Common myeloid progenitor, CD34-positive (primary cell): ENCODE data around the gene SNAP29.

ENCODE experiments used
- CTCF ChIA-PET: fragments of 350-600 bp; sonication (Branson Sonifier 250); formaldehyde crosslinking; loops from one replicate; lab custom pipeline; 2021; ENCODE audit warnings: antibody characterized with exemption; lab: Charles Lee
- POLR2A ChIA-PET: fragments of 350-600 bp; sonication (Branson Sonifier 250); formaldehyde crosslinking; loops from one replicate; lab custom pipeline; 2021; ENCODE audit warnings: antibody characterized with exemption; lab: Charles Lee
- DNase-seq, 3 donors: peaks; one replicate each; pipeline versions ENCODE4 v3.0.0 to v3.0.0-alpha.2; 2013
- H3K27ac ChIP-seq, 2 experiments: 1 replicate in 1 of 2; 2 replicates in 1 of 2; pipeline ENCODE4 v1.7.0; 2013; ENCODE audit warnings: inconsistent platforms in 2 of 2, low read length in 2 of 2, mild to moderate bottlenecking in 2 of 2, low read depth in 1 of 2, moderate library complexity in 1 of 2; ENCODE audit not compliant: severe bottlenecking in 2 of 2, insufficient read depth in 1 of 2, poor library complexity in 1 of 2
- H3K27me3 ChIP-seq, 5 experiments: replicated peaks in 2 of 5; 1 replicate in 3 of 5; 2 replicates in 2 of 5; pipeline versions ENCODE4 v1.6.1 to v1.7.0; 2013; ENCODE audit warnings: low read length in 4 of 5, mild to moderate bottlenecking in 2 of 5, moderate library complexity in 2 of 5, inconsistent platforms in 1 of 5; ENCODE audit not compliant: insufficient read depth in 5 of 5, control insufficient read depth in 4 of 5
- H3K36me3 ChIP-seq, 4 experiments: 1 replicate in 2 of 4; 2 replicates in 2 of 4; pipeline versions ENCODE4 v1.6.1 to v1.7.0; 2013; ENCODE audit warnings: low read length in 3 of 4, control low read depth in 1 of 4, mild to moderate bottlenecking in 1 of 4; ENCODE audit not compliant: control insufficient read depth in 4 of 4, insufficient read depth in 4 of 4
- H3K4me1 ChIP-seq, 4 experiments: 1 replicate in 3 of 4; 2 replicates in 1 of 4; pipeline versions ENCODE4 v1.6.1 to v1.7.1; 2013; ENCODE audit warnings: low read length in 3 of 4, mild to moderate bottlenecking in 3 of 4, control low read depth in 1 of 4, inconsistent platforms in 1 of 4, moderate library complexity in 1 of 4; ENCODE audit not compliant: control insufficient read depth in 4 of 4, insufficient read depth in 4 of 4; ENCODE audit errors: control extremely low read depth in 1 of 4
- H3K4me3 ChIP-seq, 7 experiments: 1 replicate in 4 of 7; 2 replicates in 3 of 7; pipeline versions ENCODE4 v1.5.1 to v1.7.0; 2013; ENCODE audit warnings: mild to moderate bottlenecking in 7 of 7, low read length in 6 of 7, moderate library complexity in 6 of 7, inconsistent platforms in 2 of 7, low read depth in 2 of 7, control low read depth in 1 of 7; ENCODE audit not compliant: insufficient read depth in 4 of 7, control insufficient read depth in 1 of 7; ENCODE audit errors: extremely low read depth in 1 of 7
- H3K9me3 ChIP-seq, 5 experiments: 1 replicate in 4 of 5; 2 replicates in 1 of 5; pipeline versions ENCODE4 v1.6.1 to v1.7.1; 2013; ENCODE audit warnings: low read length in 4 of 5, mild to moderate bottlenecking in 2 of 5, inconsistent platforms in 1 of 5, low read depth in 1 of 5, moderate library complexity in 1 of 5; ENCODE audit not compliant: control insufficient read depth in 4 of 5, insufficient read depth in 2 of 5; ENCODE audit errors: control extremely low read depth in 1 of 5
- WGBS: methylation state at CpG from one replicate; pipeline ENCODE4 v1.1.5; 2013; ENCODE audit not compliant: insufficient coverage; 5-methylcytosine and 5-hydroxymethylcytosine counted together

SNAP29 gene

GRCh38 chr22:20916916-20917810 lies 58.4 kb downstream of the SNAP29 start, which contains the start of gene CRKL:
TSS of gene CRKL (plus strand) at chr22:20917407. CDS start at chr22:20917935, 528 bp downstream.
- ChIA-PET POLR2A (interaction anchor here (0.5 to 1.2 kb wide), 5 partner anchors 10 to 87 kb away, joined by 3 to 7 read pairs (median 3); no protein-coding TSS in a partner anchor), CTCF (interaction anchor here (1.6 kb wide), 1 partner anchor 25 kb away, joined by 5 read pairs; no protein-coding TSS in a partner anchor)
- no peaks in the 10 kb centered on the region for H3K9me3 ChIP-seq
- H3K27ac ChIP-seq = peak within 1 kb of the TSS; percentile 88 to 96
- H3K36me3 ChIP-seq = peaks cover 0 to 10% (median under 1%) of the 10 kb centered on the region in 4 experiments
- H3K4me3 ChIP-seq = peak within 1 kb of the TSS; percentile 92 to 99 (median 98)
- DNase-seq = peak; percentile 97 to 99 (median 98)
- WGBS = 0% methylated on average over 73 of the region's 92 CpGs
- H3K4me1 ChIP-seq = peaks cover 12 to 35% (median 27%) of the 10 kb centered on the region in 4 experiments
- H3K27me3 ChIP-seq = no peaks in the 10 kb centered on the region

DNA sequence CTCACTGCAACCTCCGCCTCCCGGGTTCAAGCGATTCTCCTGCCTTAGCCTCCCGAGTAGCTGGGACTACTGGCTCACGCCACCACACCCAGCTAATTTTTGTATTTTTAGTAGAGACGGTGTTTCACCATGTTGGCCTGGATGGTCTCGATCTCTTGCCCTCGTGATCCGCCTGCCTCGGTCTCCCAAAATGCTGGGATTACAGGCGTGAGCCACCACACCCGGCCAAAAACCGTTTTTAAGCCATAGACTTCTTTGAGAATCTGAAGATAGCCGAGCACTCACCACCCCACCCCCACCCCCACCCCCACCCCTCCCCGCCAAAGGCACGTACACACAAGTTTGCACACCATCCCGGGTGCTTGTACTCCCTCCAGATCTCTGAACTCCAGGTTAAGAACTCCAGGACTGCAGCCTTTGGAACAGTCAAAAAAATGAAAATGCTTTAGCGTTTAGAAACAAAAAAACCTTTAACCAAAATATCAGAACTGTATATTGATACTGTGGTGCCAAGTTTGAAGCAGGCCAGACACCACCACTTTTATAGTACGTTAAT lies 59.9 kb downstream of the SNAP29 start:
- Histone ChIP-seq H3K36me3 (peaks cover 0 to 10% (median 2%) of the 10 kb centered on the region in 4 experiments), H3K27me3 (no peaks in the 10 kb centered on the region), H3K27ac (peak overlapping the region; percentile 88 to 96), H3K4me1 (peaks cover 12 to 38% (median 30%) of the 10 kb centered on the region in 4 experiments), H3K4me3 (peak overlapping the region; percentile 92 to 99 (median 98)), H3K9me3 (no peaks in the 10 kb centered on the region)
- DNase-seq = no peak
- CTCF ChIA-PET = no interaction called here
- POLR2A ChIA-PET = no interaction called here
- WGBS = 2% methylated on average over 8 of the region's 19 CpGs

- DNase-seq = no peak
- H3K27ac ChIP-seq = peak overlapping the region in 1 of 2 experiments; percentile 96
- H3K36me3 ChIP-seq = peaks cover 0 to 14% (median 2%) of the 10 kb centered on the region in 4 experiments
- peaks cover 12 to 38% (median 30%) of the 10 kb centered on the region in 4 experiments for H3K4me1 ChIP-seq
- no CpG with 5 or more reads among the region's 4 CpGs for whole genome bisulfite sequencing
- H3K4me3 ChIP-seq = peak overlapping the region in 6 of 7 experiments; percentile 97 to 99 (median 98)
- POLR2A ChIA-PET = no interaction called here
- no peaks in the 10 kb centered on the region for H3K27me3 ChIP-seq
- no peaks in the 10 kb centered on the region for H3K9me3 ChIP-seq
- CTCF ChIA-PET = interaction anchor here (1.8 kb wide), 1 partner anchor 34 kb away, joined by 7 read pairs; no protein-coding TSS in a partner anchor
These were observed 60.9 kb downstream of the SNAP29 start for GRCh38 chr22:20919718-20920117.

DNA sequence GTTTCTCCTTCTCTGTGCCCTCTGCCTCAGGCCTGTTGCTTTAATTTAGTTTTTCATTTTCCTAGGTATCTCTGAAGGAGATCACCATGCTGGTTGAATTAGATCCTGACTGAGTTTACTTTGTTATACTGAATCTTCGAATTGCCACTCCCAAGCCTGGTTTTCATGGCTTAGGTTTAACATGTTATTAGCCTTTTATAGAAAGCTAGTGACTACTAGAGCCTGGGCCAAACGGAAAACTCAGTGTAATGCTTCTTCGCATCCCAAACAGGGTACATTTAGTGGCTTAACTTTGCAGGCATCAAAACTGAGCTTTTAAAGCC lies 62.0 kb downstream of the SNAP29 start:
- CTCF ChIA-PET = interaction anchor here (1.0 to 1.8 kb wide), 4 partner anchors 11 to 117 kb away, joined by 3 to 7 read pairs (median 4); no protein-coding TSS in a partner anchor
- no peaks in the 10 kb centered on the region for H3K9me3 ChIP-seq
- peak overlapping the region in 5 of 7 experiments; percentile 20 to 98 (median 40) for H3K4me3 ChIP-seq
- H3K4me1 ChIP-seq = peaks cover 12 to 43% (median 35%) of the 10 kb centered on the region in 4 experiments
- no peak for DNase-seq
- H3K27ac ChIP-seq = peak overlapping the region; percentile 25 to 96
- POLR2A ChIA-PET = no interaction called here
- 58% methylated on average over 3 of the region's 3 CpGs for WGBS
- no peaks in the 10 kb centered on the region for H3K27me3 ChIP-seq
- H3K36me3 ChIP-seq = peaks cover 0 to 14% (median 3%) of the 10 kb centered on the region in 4 experiments

DNA sequence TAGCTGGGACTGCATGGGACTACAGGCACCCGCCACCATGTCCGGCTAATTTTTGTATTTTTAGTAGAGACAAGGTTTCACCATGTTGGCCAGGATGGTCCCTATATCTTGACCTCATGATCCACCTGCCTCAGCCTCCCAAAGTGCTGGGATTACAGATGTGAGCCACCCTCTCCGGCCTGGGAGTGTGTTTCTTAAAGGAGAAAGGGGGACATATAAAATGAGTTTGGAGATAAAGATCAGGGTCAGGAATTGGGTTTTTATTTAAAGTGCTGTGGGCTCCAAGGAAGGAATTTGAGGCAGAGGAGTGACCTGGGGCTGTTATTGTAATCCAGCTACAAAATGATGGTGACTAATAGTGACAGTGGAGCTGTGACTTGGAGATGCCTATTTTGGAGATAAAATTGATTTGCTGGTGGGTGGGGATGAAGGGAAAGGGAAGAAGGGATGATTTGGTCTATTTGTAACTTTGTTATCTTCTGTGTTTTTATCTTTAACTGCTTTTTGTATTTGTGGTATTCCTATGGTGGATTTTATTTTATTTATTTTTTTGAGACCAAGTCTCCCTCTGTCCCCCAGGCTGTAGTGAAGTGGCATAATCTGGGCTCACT lies 63.4 kb downstream of the SNAP29 start:
- peaks cover 12 to 44% (median 34%) of the 10 kb centered on the region in 4 experiments for H3K4me1 ChIP-seq
- ChIA-PET POLR2A (no interaction called here), CTCF (interaction anchor here (1.1 to 1.6 kb wide), 4 partner anchors 9 to 60 kb away, joined by 3 to 5 read pairs (median 4); partner anchors contain the start of gene LZTR1)
- H3K9me3 ChIP-seq = no peaks in the 10 kb centered on the region
- WGBS = 67% methylated on average over 3 of the region's 3 CpGs
- H3K27ac ChIP-seq = peak overlapping the region in 1 of 2 experiments; percentile 25
- H3K4me3 ChIP-seq = no peak overlapping the region
- H3K27me3 ChIP-seq = no peaks in the 10 kb centered on the region
- DNase-seq = no peak
- peaks cover 0 to 14% (median 3%) of the 10 kb centered on the region in 4 experiments for H3K36me3 ChIP-seq

DNA sequence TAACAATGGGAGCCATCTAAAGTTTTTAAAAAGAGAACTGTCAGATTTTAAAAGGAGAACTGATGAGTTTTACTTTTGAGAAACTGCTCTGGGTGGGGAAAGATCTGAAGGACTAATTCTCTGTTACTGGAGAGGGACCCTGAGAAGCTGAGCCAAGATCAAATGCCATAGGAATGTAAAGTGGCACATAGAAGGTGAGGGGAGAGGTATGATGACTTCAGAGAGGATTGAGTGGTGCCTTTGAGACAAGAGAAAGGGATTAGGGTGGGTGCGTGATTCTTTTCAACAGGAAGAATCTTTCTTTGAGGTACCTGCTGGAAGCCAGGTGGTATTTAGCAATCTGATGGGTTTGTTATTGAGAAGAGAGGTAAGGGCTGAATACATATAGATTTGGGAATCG lies 67.4 kb downstream of the SNAP29 start:
- CTCF ChIA-PET = interaction anchor here (0.6 to 1.8 kb wide), 4 partner anchors 15 to 741 kb away, joined by 3 to 9 read pairs (median 5); no protein-coding TSS in a partner anchor
- POLR2A ChIA-PET = no interaction called here

More for the DNA sequence above, 67.4 kb downstream of the SNAP29 start:
- Histone ChIP-seq H3K4me3 (no peak overlapping the region), H3K4me1 (peaks cover 0 to 24% (median 18%) of the 10 kb centered on the region in 4 experiments), H3K36me3 (peaks cover 0 to 7% (median 3%) of the 10 kb centered on the region in 4 experiments), H3K27me3 (no peaks in the 10 kb centered on the region), H3K9me3 (no peaks in the 10 kb centered on the region), H3K27ac (no peak overlapping the region)
- 94% methylated on average over 2 of the region's 2 CpGs for WGBS
- DNase-seq = no peak
